Activated CD4-positive, alpha-beta T cell treated with anti-CD3 and anti-CD28 coated beads, Interleukin-2, Interleukin-4, amounts not matched to agents 100 ng/mL and 50 ng/mL, durations not matched to agents 16 hours and 8 hours (primary cell): ENCODE results near the gene ZNF862.

Experiments used
- DNase-seq: peaks from one replicate; pipeline ENCODE4 v3.0.0-alpha.2; 2020; ENCODE audit warnings: low spot score

Gene ZNF862

GRCh38 chr7:149838224-149838991 lies at the start of gene ZNF862:
TSS of gene ZNF862 (plus strand) at chr7:149838375. CDS start at chr7:149838612, 237 bp downstream.
- DNase-seq, result peak; percentile 98

GRCh38 chr7:149789101-149789500 lies 49.1 kb upstream of the ZNF862 start:
- no peak for DNase-seq

- peak; percentile 28 for DNase-seq
Measured at GRCh38 chr7:149790146-149790548, 48.0 kb upstream of the ZNF862 start.

- no peak for DNase-seq
Measured at GRCh38 chr7:149790754-149791360, 47.3 kb upstream of the ZNF862 start.

GRCh38 chr7:149791411-149792219 lies 46.6 kb upstream of the ZNF862 start:
- no peak for DNase-seq

- no peak for DNase-seq
Measured at GRCh38 chr7:149792220-149792595, 46.0 kb upstream of the ZNF862 start.

- DNase-seq, result no peak
Measured at GRCh38 chr7:149793261-149793660, 44.9 kb upstream of the ZNF862 start.

- DNase-seq, result no peak
Measured at GRCh38 chr7:149794661-149795060, 43.5 kb upstream of the ZNF862 start.

GRCh38 chr7:149795126-149795525 lies 43.0 kb upstream of the ZNF862 start:
- no peak for DNase-seq

- no peak for DNase-seq
Measured at GRCh38 chr7:149796287-149796860, 41.8 kb upstream of the ZNF862 start.

GRCh38 chr7:149797771-149798170 lies 40.4 kb upstream of the ZNF862 start:
- no peak for DNase-seq

GRCh38 chr7:149799397-149800168 lies 38.6 kb upstream of the ZNF862 start:
- DNase-seq, result peak; percentile 28

- no peak for DNase-seq
Measured at GRCh38 chr7:149800169-149800555, 38.0 kb upstream of the ZNF862 start.

GRCh38 chr7:149801002-149801566 lies 37.1 kb upstream of the ZNF862 start:
- DNase-seq, result no peak

GRCh38 chr7:149801816-149802215 lies 36.4 kb upstream of the ZNF862 start:
- no peak for DNase-seq

- no peak for DNase-seq
Measured at GRCh38 chr7:149802966-149803365, 35.2 kb upstream of the ZNF862 start.

- DNase-seq, result no peak
Measured at GRCh38 chr7:149803551-149804074, 34.6 kb upstream of the ZNF862 start.

GRCh38 chr7:149804106-149804505 lies 34.1 kb upstream of the ZNF862 start:
- no peak for DNase-seq

GRCh38 chr7:149806726-149807125 lies 31.4 kb upstream of the ZNF862 start:
- DNase-seq, result no peak

- DNase-seq, result no peak
Measured at GRCh38 chr7:149808311-149808710, 29.9 kb upstream of the ZNF862 start.

GRCh38 chr7:149809215-149809614 lies 29.0 kb upstream of the ZNF862 start:
- no peak for DNase-seq
